ENCODE data around the gene SFXN5.

SFXN5 gene

GRCh38 chr2:72952961-72953360 lies 118.6 kb downstream of the SFXN5 start:
- no peaks in the 10 kb centered on the region for H3K9me3 ChIP-seq (replicated peaks in 1 of 11)
- peaks cover 35 to 49% (median 45%) of the 10 kb centered on the region in 10 experiments for H3K4me1 ChIP-seq
- no peak for TF ChIP-seq Cebpa-rat (IDR thresholded peaks at IDR 0.05)
- H4K20me1 ChIP-seq = peaks cover 0 to 13% (median 0%) of the 10 kb centered on the region in 11 experiments; a peak in 5 of 22 replicates
- no peaks in the 10 kb centered on the region for H3K36me3 ChIP-seq
- no peak overlapping the region for H3K4me3 ChIP-seq
- H3K4me2 ChIP-seq = peak overlapping the region in 6 of 11 experiments; percentile 87 to 97 (median 92); a peak in 10 of 22 replicates
- H3K27ac ChIP-seq = peak overlapping the region in 1 of 11 experiments; percentile 74; a peak in 1 of 22 replicates
- no peak overlapping the region for H3K9ac ChIP-seq
- peaks cover 0 to 22% (median 0%) of the 10 kb centered on the region in 11 experiments; a peak in 4 of 22 replicates for H3K27me3 ChIP-seq

GRCh38 chr2:72952110-72952823 lies 119.2 kb downstream of the SFXN5 start:
- no peak overlapping the region for H3K9ac ChIP-seq
- no peak overlapping the region for H3K4me3 ChIP-seq
- no peaks in the 10 kb centered on the region for H3K9me3 ChIP-seq (replicated peaks in 1 of 11)
- peaks cover 0 to 13% (median 0%) of the 10 kb centered on the region in 11 experiments; a peak in 5 of 22 replicates for H4K20me1 ChIP-seq
- H3K4me2 ChIP-seq = no peak overlapping the region
- peaks cover 0 to 16% (median 0%) of the 10 kb centered on the region in 11 experiments; a peak in 4 of 22 replicates for H3K27me3 ChIP-seq
- H3K4me1 ChIP-seq = peaks cover 28 to 45% (median 39%) of the 10 kb centered on the region in 10 experiments
- no peak overlapping the region for H3K27ac ChIP-seq
- no peak for TF ChIP-seq Cebpa-rat (IDR thresholded peaks at IDR 0.05)
- H3K36me3 ChIP-seq = no peaks in the 10 kb centered on the region

GRCh38 chr2:72951303-72952095 lies 120.0 kb downstream of the SFXN5 start:
- H3K4me1 ChIP-seq = peaks cover 20 to 45% (median 35%) of the 10 kb centered on the region in 10 experiments
- H4K20me1 ChIP-seq = peaks cover 0 to 9% (median 0%) of the 10 kb centered on the region in 11 experiments; a peak in 2 of 22 replicates
- no peak overlapping the region for H3K9ac ChIP-seq
- no peak overlapping the region for H3K4me2 ChIP-seq
- no peak overlapping the region for H3K4me3 ChIP-seq
- no peaks in the 10 kb centered on the region for H3K36me3 ChIP-seq
- no peaks in the 10 kb centered on the region for H3K9me3 ChIP-seq (replicated peaks in 1 of 11)
- peaks cover 0 to 16% (median 0%) of the 10 kb centered on the region in 11 experiments; a peak in 4 of 22 replicates for H3K27me3 ChIP-seq
- TF ChIP-seq Cebpa-rat (IDR thresholded peaks at IDR 0.05) = no peak
- no peak overlapping the region for H3K27ac ChIP-seq

GRCh38 chr2:72950558-72951255 lies 120.8 kb downstream of the SFXN5 start:
- Histone ChIP-seq H3K27ac (no peak overlapping the region), H3K9ac (no peak overlapping the region), H3K4me3 (no peak overlapping the region), H3K4me1 (peaks cover 18 to 40% (median 27%) of the 10 kb centered on the region in 10 experiments), H3K36me3 (no peaks in the 10 kb centered on the region), H3K9me3 (replicated peaks in 1 of 11) (no peaks in the 10 kb centered on the region), H4K20me1 (peaks cover 0 to 9% (median 0%) of the 10 kb centered on the region in 11 experiments; a peak in 1 of 22 replicates), H3K27me3 (peaks cover 0 to 15% (median 0%) of the 10 kb centered on the region in 11 experiments; a peak in 4 of 22 replicates), H3K4me2 (no peak overlapping the region)
- TF ChIP-seq Cebpa-rat (IDR thresholded peaks at IDR 0.05) = no peak

- Histone ChIP-seq H3K27ac (no peak overlapping the region), H3K4me2 (no peak overlapping the region), H3K9me3 (replicated peaks in 1 of 11) (no peaks in the 10 kb centered on the region), H3K36me3 (no peaks in the 10 kb centered on the region), H4K20me1 (0 out of 22 replicates have a peak, but pooled peaks cover 0 to 9% (median 0%) of the 10 kb centered on the region in 11 experiments), H3K9ac (no peak overlapping the region), H3K27me3 (peaks cover 0 to 4% (median 0%) of the 10 kb centered on the region in 11 experiments; a peak in 1 of 22 replicates), H3K4me3 (no peak overlapping the region), H3K4me1 (peaks cover 11 to 35% (median 23%) of the 10 kb centered on the region in 10 experiments)
- TF ChIP-seq Cebpa-rat (IDR thresholded peaks at IDR 0.05) = no peak
Observed at GRCh38 chr2:72949642-72950041, 121.9 kb downstream of the SFXN5 start.

GRCh38 chr2:72949045-72949444 lies 122.5 kb downstream of the SFXN5 start:
- H3K9ac ChIP-seq = no peak overlapping the region
- no peak for TF ChIP-seq Cebpa-rat (IDR thresholded peaks at IDR 0.05)
- H3K4me1 ChIP-seq = peaks cover 5 to 35% (median 23%) of the 10 kb centered on the region in 10 experiments
- H3K4me3 ChIP-seq = no peak overlapping the region
- H3K4me2 ChIP-seq = no peak overlapping the region
- no peaks in the 10 kb centered on the region for H3K27me3 ChIP-seq
- no peaks in the 10 kb centered on the region for H3K36me3 ChIP-seq
- no peaks in the 10 kb centered on the region for H3K9me3 ChIP-seq (replicated peaks in 1 of 11)
- H3K27ac ChIP-seq = no peak overlapping the region
- H4K20me1 ChIP-seq = peaks cover 0 to 13% (median 0%) of the 10 kb centered on the region in 11 experiments; a peak in 1 of 22 replicates

GRCh38 chr2:72947952-72948830 lies 123.3 kb downstream of the SFXN5 start:
- no peak for TF ChIP-seq Cebpa-rat (IDR thresholded peaks at IDR 0.05)
- H3K9me3 ChIP-seq (replicated peaks in 1 of 11) = no peaks in the 10 kb centered on the region
- H3K4me1 ChIP-seq = peaks cover 0 to 35% (median 23%) of the 10 kb centered on the region in 10 experiments; a peak in 14 of 20 replicates
- H3K27ac ChIP-seq = no peak overlapping the region
- H3K4me2 ChIP-seq = no peak overlapping the region
- H3K36me3 ChIP-seq = no peaks in the 10 kb centered on the region
- no peak overlapping the region for H3K4me3 ChIP-seq
- no peak overlapping the region for H3K9ac ChIP-seq
- peaks cover 0 to 21% (median 0%) of the 10 kb centered on the region in 11 experiments; a peak in 1 of 22 replicates for H4K20me1 ChIP-seq
- H3K27me3 ChIP-seq = no peaks in the 10 kb centered on the region

- peaks cover 0 to 34% (median 0%) of the 10 kb centered on the region in 11 experiments; a peak in 6 of 22 replicates for H4K20me1 ChIP-seq
- H3K4me3 ChIP-seq = no peak overlapping the region
- TF ChIP-seq Cebpa-rat (IDR thresholded peaks at IDR 0.05) = no peak
- no peaks in the 10 kb centered on the region for H3K9me3 ChIP-seq (replicated peaks in 1 of 11)
- H3K4me1 ChIP-seq = peaks cover 7 to 45% (median 35%) of the 10 kb centered on the region in 10 experiments; a peak in 19 of 20 replicates
- H3K36me3 ChIP-seq = no peaks in the 10 kb centered on the region
- no peaks in the 10 kb centered on the region for H3K27me3 ChIP-seq
- H3K4me2 ChIP-seq = no peak overlapping the region
- no peak overlapping the region for H3K27ac ChIP-seq
- no peak overlapping the region for H3K9ac ChIP-seq
Observed at GRCh38 chr2:72946466-72946865, 125.0 kb downstream of the SFXN5 start.
